H1 (cell line): ENCODE results near the gene ENPP6. TPM values are rescaled to one million over a fixed set of nuclear protein-coding genes. Genes with fewer than 3 reads are reported as not detected.

Source experiments
- CTCF ChIA-PET: fragments of 300-600 bp; sonication (Branson Sonifier 250); formaldehyde crosslinking; loops from one replicate; lab custom pipeline; 2021; ENCODE audit not compliant: partially characterized antibody; lab: Charles Lee
- POLR2A ChIA-PET: fragments of 300-600 bp; sonication (Branson Sonifier 250); formaldehyde crosslinking; loops from one replicate; lab custom pipeline; 2021; ENCODE audit warnings: inconsistent platforms; ENCODE audit not compliant: partially characterized antibody; lab: Charles Lee
- DNase-seq, 2 experiments: peaks; one replicate each; pipeline versions ENCODE4 v3.0.0 to v3.0.0-alpha.2; 2010 to 2022; ENCODE audit warnings: low spot score in 2 of 2, low read depth in 1 of 2, mixed read lengths in 1 of 2
- FAIRE-seq: peaks from 2 replicates; lab custom pipeline; 2011; peaks lifted over from hg19 to GRCh38; lab: Jason Lieb, UNC
- H2AFZ ChIP-seq: 2 replicates; pipeline ENCODE4 v1.8.1; 2012; ENCODE audit warnings: low read length, inconsistent platforms
- H2AK5ac ChIP-seq: 2 replicates; pipeline ENCODE4 v1.6.1; 2013; ENCODE audit warnings: low read depth, low read length
- H2BK120ac ChIP-seq: replicated peaks from 2 replicates; pipeline ENCODE3; 2013; ENCODE audit warnings: low read depth, low read length, inconsistent platforms
- H2BK12ac ChIP-seq: 2 replicates; pipeline ENCODE4 v1.6.1; 2013; ENCODE audit warnings: low read depth, low read length
- H2BK15ac ChIP-seq: 2 replicates; pipeline ENCODE4 v1.6.1; 2013; ENCODE audit warnings: low read length
- H2BK20ac ChIP-seq: 2 replicates; pipeline ENCODE4 v1.6.1; 2013; ENCODE audit warnings: low read length
- H2BK5ac ChIP-seq: 2 replicates; pipeline ENCODE4 v1.6.1; 2013; ENCODE audit warnings: low read depth, low read length
- H3K14ac ChIP-seq: 2 replicates; pipeline ENCODE4 v1.6.1; 2013; ENCODE audit warnings: inconsistent platforms; ENCODE audit not compliant: insufficient read length
- H3K18ac ChIP-seq: 2 replicates; pipeline ENCODE4 v1.6.1; 2013; ENCODE audit warnings: low read length; ENCODE audit errors: extremely low read depth
- H3K23ac ChIP-seq: 2 replicates; pipeline ENCODE4 v1.6.1; 2013; ENCODE audit warnings: inconsistent platforms; ENCODE audit not compliant: insufficient read length
- H3K23me2 ChIP-seq: 2 replicates; pipeline ENCODE4 v1.6.1; 2013; ENCODE audit warnings: low read depth, low read length
- H3K27ac ChIP-seq: 2 replicates; pipeline ENCODE4 v1.6.1; 2011; ENCODE audit warnings: low read depth, low read length, inconsistent platforms
- H3K27me3 ChIP-seq, 4 experiments: replicated peaks in 1 of 4; 1 replicate in 1 of 4; 2 replicates in 3 of 4; pipeline versions ENCODE4 v1.6.1 to v1.8.1; 2011 to 2013; ENCODE audit warnings: low read length in 3 of 4, mild to moderate bottlenecking in 3 of 4, inconsistent platforms in 2 of 4, mixed read lengths in 2 of 4, moderate library complexity in 1 of 4; ENCODE audit not compliant: control insufficient read depth in 3 of 4, insufficient read depth in 3 of 4; ENCODE audit errors: extremely low read depth in 1 of 4
- H3K36me3 ChIP-seq, 4 experiments: 2 replicates each; pipeline versions ENCODE4 v1.6.1 to v1.8.1; 2011 to 2013; ENCODE audit warnings: mild to moderate bottlenecking in 4 of 4, low read length in 3 of 4, moderate library complexity in 2 of 4, control low read depth in 1 of 4, inconsistent platforms in 1 of 4; ENCODE audit not compliant: insufficient read depth in 4 of 4, control insufficient read depth in 2 of 4
- H3K4ac ChIP-seq: replicated peaks from 2 replicates; pipeline ENCODE3; 2013; ENCODE audit warnings: low read length, low read depth, mixed read lengths, inconsistent platforms; ENCODE audit not compliant: insufficient read length
- H3K4me1 ChIP-seq, 4 experiments: replicated peaks in 1 of 4; 1 replicate in 1 of 4; 2 replicates in 3 of 4; pipeline versions ENCODE4 v1.6.1 to v1.8.1; 2011 to 2013; ENCODE audit warnings: low read length in 3 of 4, inconsistent platforms in 2 of 4, mixed read lengths in 1 of 4; ENCODE audit not compliant: insufficient read depth in 4 of 4, control insufficient read depth in 3 of 4
- H3K4me2 ChIP-seq, 2 experiments: 2 replicates each; pipeline versions ENCODE4 v1.6.1 to v1.8.1; 2011 to 2013; ENCODE audit warnings: low read depth in 2 of 2, low read length in 2 of 2, control low read depth in 1 of 2, inconsistent platforms in 1 of 2, mild to moderate bottlenecking in 1 of 2; ENCODE audit not compliant: insufficient read depth in 1 of 2
- H3K4me3 ChIP-seq, 4 experiments: fragments of 200-600, 300-600 bp in 1 of 4; sonication (generic), shearing (Covaris generic), sonication (Bioruptor Twin) in 1 of 4; 2 replicates each; pipeline versions ENCODE4 v1.5.1 to v1.8.1; 2011 to 2016; ENCODE audit warnings: low read length in 4 of 4, low read depth in 3 of 4, control low read depth in 2 of 4, inconsistent platforms in 2 of 4, mild to moderate bottlenecking in 2 of 4, mixed read lengths in 1 of 4, moderate library complexity in 1 of 4; ENCODE audit not compliant: insufficient read depth in 2 of 4; ENCODE audit errors: extremely low read depth in 1 of 4
- H3K56ac ChIP-seq: replicated peaks from 2 replicates; pipeline ENCODE3; 2013; ENCODE audit warnings: low read depth, mild to moderate bottlenecking, mixed read lengths, low read length, inconsistent platforms; ENCODE audit not compliant: insufficient read length
- H3K79me1 ChIP-seq: 2 replicates; pipeline ENCODE4 v1.6.1; 2013; ENCODE audit warnings: low read depth, low read length, control low read depth
- H3K79me2 ChIP-seq, 2 experiments: 2 replicates each; pipeline versions ENCODE4 v1.6.1 to v1.8.1; 2012 to 2013; ENCODE audit warnings: low read length in 2 of 2, mild to moderate bottlenecking in 2 of 2, inconsistent platforms in 1 of 2; ENCODE audit not compliant: insufficient read depth in 2 of 2, control insufficient read depth in 1 of 2
- H3K9ac ChIP-seq, 4 experiments: replicated peaks in 1 of 4; 1 replicate in 1 of 4; 2 replicates in 3 of 4; pipeline versions ENCODE4 v1.6.1 to v1.8.1; 2011 to 2013; ENCODE audit warnings: low read depth in 3 of 4, low read length in 3 of 4, control low read depth in 2 of 4, mild to moderate bottlenecking in 2 of 4, moderate library complexity in 2 of 4, inconsistent platforms in 1 of 4; ENCODE audit errors: extremely low read depth in 1 of 4
- H3K9me3 ChIP-seq, 2 experiments: 2 replicates each; pipeline versions ENCODE4 v1.6.1 to v1.8.1; 2012 to 2013; ENCODE audit warnings: mild to moderate bottlenecking in 2 of 2, moderate library complexity in 2 of 2, control low read depth in 1 of 2, inconsistent platforms in 1 of 2, low read depth in 1 of 2, low read length in 1 of 2, mixed read lengths in 1 of 2; ENCODE audit not compliant: insufficient read depth in 2 of 2
- H4K20me1 ChIP-seq, 2 experiments: replicated peaks in 1 of 2; 2 replicates each; pipeline versions ENCODE3 to v1.8.1; 2011 to 2013; ENCODE audit warnings: inconsistent platforms in 2 of 2, low read length in 2 of 2, mild to moderate bottlenecking in 1 of 2; ENCODE audit not compliant: insufficient read depth in 2 of 2, control insufficient read depth in 1 of 2
- H4K5ac ChIP-seq: 2 replicates; pipeline ENCODE4 v1.6.1; 2013; ENCODE audit warnings: low read length, low read depth, mixed read lengths, inconsistent platforms; ENCODE audit not compliant: insufficient read length
- H4K8ac ChIP-seq: 2 replicates; pipeline ENCODE4 v1.8.0; 2013; ENCODE audit warnings: mild to moderate bottlenecking, moderate library complexity, low read length, inconsistent platforms; ENCODE audit not compliant: insufficient read depth; ENCODE audit errors: extremely low read depth
- H4K91ac ChIP-seq: replicated peaks from 2 replicates; pipeline ENCODE3; 2013; ENCODE audit warnings: low read length, mixed read lengths, inconsistent platforms; ENCODE audit not compliant: insufficient read length
- BACH1 ChIP-seq: IDR thresholded peaks from 2 replicates; pipeline ENCODE4 v1.6.1; 2012; ENCODE audit warnings: low read length, improper control_type of control experiment
- EZH2 ChIP-seq: fragments of 200-600 bp; sonication (generic); IDR thresholded peaks from 2 replicates; pipeline ENCODE4 v1.7.1; 2012; ENCODE audit warnings: low read depth, mild to moderate bottlenecking, moderate library complexity, low read length, inconsistent platforms; ENCODE audit not compliant: severe bottlenecking
- HDAC2 ChIP-seq, 2 experiments: fragments of 300-600 bp in 1 of 2; sonication (generic) in 1 of 2; IDR thresholded peaks; 2 replicates each; pipeline ENCODE4 v1.6.1; 2011 to 2012; ENCODE audit warnings: low read depth in 2 of 2, low read length in 2 of 2, mild to moderate bottlenecking in 2 of 2, moderate library complexity in 2 of 2, borderline replicate concordance in 1 of 2, inconsistent platforms in 1 of 2
- JUND ChIP-seq: IDR thresholded peaks from 2 replicates; pipeline ENCODE4 v1.6.1; 2011; ENCODE audit warnings: mild to moderate bottlenecking, improper control_type of control experiment, low read length
- RBBP5 ChIP-seq: IDR thresholded peaks from 2 replicates; pipeline ENCODE4 v1.7.1; 2012; ENCODE audit warnings: low read depth, mild to moderate bottlenecking, inconsistent platforms, low read length, moderate library complexity, borderline replicate concordance
- SUZ12 ChIP-seq: fragments of 200-600 bp; sonication (generic); IDR thresholded peaks from 2 replicates; pipeline ENCODE4 v1.6.1; 2012; ENCODE audit warnings: mild to moderate bottlenecking, inconsistent platforms, low read length, moderate library complexity, mixed read lengths
- ZNF274 ChIP-seq: IDR thresholded peaks from 2 replicates; pipeline ENCODE4 v1.7.0; 2012; ENCODE audit warnings: low read length, borderline replicate concordance; ENCODE audit errors: extremely low read depth
- WGBS, 2 experiments: shearing (Covaris generic) in 1 of 2; methylation state at CpG; one replicate each; pipeline versions ENCODE4 v1.1.6 to v1.1.7; 2013 to 2015; ENCODE audit warnings: low lambda C conversion rate in 2 of 2, mixed read lengths in 2 of 2, inconsistent platforms in 1 of 2, low coverage in 1 of 2, missing lambda C conversion rate in 1 of 2; ENCODE audit not compliant: insufficient replicate concordance in 2 of 2, insufficient coverage in 1 of 2, insufficient read length in 1 of 2; ENCODE audit errors: extremely low coverage in 1 of 2, missing lambda C conversion rate in 1 of 2; 5-methylcytosine and 5-hydroxymethylcytosine counted together
- polyA plus RNA-seq, 7 experiments: library from polyadenylated mRNA; depleted of rRNA in 3 of 7; stranded (reverse) in 5 of 7; unstranded in 2 of 7; fragments of >200 nt in 5 of 7; fragments of 200-250 nt in 2 of 7; gene quantifications; 1 replicate in 5 of 7; 2 replicates in 1 of 7; 4 replicates in 1 of 7; pipeline versions ENCODE4 v1.2.1 to v1.2.3, GENCODE V29; 2011 to 2013; ENCODE audit warnings: missing spikeins in 2 of 7, mixed read lengths in 2 of 7
- total RNA-seq: library from RNA; stranded (reverse); fragmentation: NEBNext Ultra II Directional; extraction: Animal tissue kit (Norgen Biotek cat#: 25700); gene quantifications from 2 replicates; pipeline ENCODE4 v1.2.1, GENCODE V29; 2021
- TF ChIP-seq, protein P1 (sequence below): IDR thresholded peaks from 2 replicates; pipeline ENCODE4 v1.6.1; 2011; ENCODE audit warnings: low read depth, mild to moderate bottlenecking, low read length; ENCODE audit not compliant: insufficient read depth

ENPP6 gene
- total and polyA plus RNA-seq, 2 of the 8 experiments (the other 6 are each of a cell fraction or from before 2014, with no cell fraction given): 0.11 to 0.20 TPM

GRCh38 chr4:184091986-184092385 lies 125.7 kb downstream of the ENPP6 start:
- H4K8ac ChIP-seq: no peak overlapping the region
- no peak overlapping the region for H2BK12ac ChIP-seq
- H3K27ac ChIP-seq: no peak overlapping the region
- no peaks in the 10 kb centered on the region for H3K23me2 ChIP-seq
- no peak overlapping the region for H3K9ac ChIP-seq
- H2AFZ ChIP-seq: no peak overlapping the region
- no peak overlapping the region for H3K4me2 ChIP-seq
- TF ChIP-seq RBBP5 (no peak), HDAC2 (IDR thresholded peaks at IDR 0.05; ENCODE audit: borderline replicate concordance in 1 of 2, low read depth in 2 of 2, low read length in 2 of 2) (no peak), SUZ12 (no peak), JUND (no peak), BACH1 (no peak), EZH2 (no peak), ZNF274 (no peak)
- TF ChIP-seq, protein P1, sequence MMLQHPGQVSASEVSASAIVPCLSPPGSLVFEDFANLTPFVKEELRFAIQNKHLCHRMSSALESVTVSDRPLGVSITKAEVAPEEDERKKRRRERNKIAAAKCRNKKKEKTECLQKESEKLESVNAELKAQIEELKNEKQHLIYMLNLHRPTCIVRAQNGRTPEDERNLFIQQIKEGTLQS: no peak
- TF ChIP-seq, all 59 proteins: peak for 0
- H3K4me1 ChIP-seq: peaks cover 0 to under 1% (median 0%) of the 10 kb centered on the region in 4 experiments; a peak in 2 of 7 replicates
- no peak overlapping the region for H2BK120ac ChIP-seq
- no peaks in the 10 kb centered on the region for H3K9me3 ChIP-seq
- no peaks in the 10 kb centered on the region for H3K27me3 ChIP-seq
- FAIRE-seq (no peak), DNase-seq (no peak)
- H3K56ac ChIP-seq: no peak overlapping the region
- CTCF ChIA-PET: interaction anchor here (1.0 to 11.3 kb wide), 5 partner anchors 10 to 251 kb away, joined by 3 to 151 read pairs (median 7); no protein-coding TSS in a partner anchor
- H3K36me3 ChIP-seq: no peaks in the 10 kb centered on the region
- no peak overlapping the region for H4K5ac ChIP-seq
- no peak overlapping the region for H2BK15ac ChIP-seq
- H2BK20ac ChIP-seq: no peak overlapping the region
- no peak overlapping the region for H2AK5ac ChIP-seq
- H3K79me1 ChIP-seq: no peaks in the 10 kb centered on the region
- no peak overlapping the region for H2BK5ac ChIP-seq
- H3K4ac ChIP-seq: no peak overlapping the region
- H3K18ac ChIP-seq: no peak overlapping the region
- WGBS, 2 experiments: 93% methylated on average over 9 of the region's 9 CpGs; no CpG with 5 or more reads in 1 of the 2 experiments
- POLR2A ChIA-PET: no interaction called here
- H3K14ac ChIP-seq: no peak overlapping the region
- no peak overlapping the region for H3K23ac ChIP-seq
- H4K91ac ChIP-seq: no peak overlapping the region
- no peaks in the 10 kb centered on the region for H3K79me2 ChIP-seq
- no peaks in the 10 kb centered on the region for H4K20me1 ChIP-seq
- H3K4me3 ChIP-seq: no peak overlapping the region
